AG04450 (cell line): ENCODE measurements around the gene LTBP1. TPM values are rescaled to one million over a fixed set of nuclear protein-coding genes. Genes with fewer than 3 reads are reported as not detected.

Experiments used
- CTCF ChIA-PET: fragments of 300-600, 350-600 bp; formaldehyde crosslinking; extraction: SDS; loops from one replicate; lab custom pipeline; 2022; ENCODE audit warnings: antibody characterized with exemption, inconsistent platforms; lab: Charles Lee
- POLR2A ChIA-PET: fragments of 350-600 bp; formaldehyde crosslinking; extraction: SDS; loops from one replicate; lab custom pipeline; 2021; ENCODE audit warnings: antibody characterized with exemption, inconsistent platforms; lab: Yijun Ruan, JAX
- DNase-seq: peaks from one replicate; pipeline ENCODE4 v3.0.0-alpha.2; 2011; ENCODE audit warnings: low read depth, low spot score
- H3K27ac ChIP-seq: one replicate; pipeline ENCODE4 v1.5.1; 2012; ENCODE audit warnings: low read depth, low read length, control low read depth
- H3K27me3 ChIP-seq: one replicate; pipeline ENCODE4 v1.6.0; 2012; ENCODE audit warnings: low read length; ENCODE audit not compliant: control insufficient read depth, insufficient read depth
- H3K4me3 ChIP-seq: 2 replicates; pipeline ENCODE4 v1.5.1; 2011; ENCODE audit warnings: mild to moderate bottlenecking, low read depth, low read length, control low read depth
- H3K9me3 ChIP-seq: 2 replicates; pipeline ENCODE4 v1.5.1; 2012; ENCODE audit warnings: low read length; ENCODE audit not compliant: control insufficient read depth, insufficient read depth
- polyA plus RNA-seq: library from polyadenylated mRNA; depleted of rRNA; stranded (reverse); fragments of >200 nt; gene quantifications from 2 replicates; pipeline ENCODE4 v1.2.3, GENCODE V29; 2011
- TF ChIP-seq, protein P1 (sequence below): IDR thresholded peaks from 2 replicates; pipeline ENCODE4 v1.5.1; 2011; ENCODE audit warnings: low read depth, low read length, control low read depth, inconsistent platforms

The LTBP1 gene
- polyA plus RNA-seq, 1 experiment, result 517 TPM

DNA sequence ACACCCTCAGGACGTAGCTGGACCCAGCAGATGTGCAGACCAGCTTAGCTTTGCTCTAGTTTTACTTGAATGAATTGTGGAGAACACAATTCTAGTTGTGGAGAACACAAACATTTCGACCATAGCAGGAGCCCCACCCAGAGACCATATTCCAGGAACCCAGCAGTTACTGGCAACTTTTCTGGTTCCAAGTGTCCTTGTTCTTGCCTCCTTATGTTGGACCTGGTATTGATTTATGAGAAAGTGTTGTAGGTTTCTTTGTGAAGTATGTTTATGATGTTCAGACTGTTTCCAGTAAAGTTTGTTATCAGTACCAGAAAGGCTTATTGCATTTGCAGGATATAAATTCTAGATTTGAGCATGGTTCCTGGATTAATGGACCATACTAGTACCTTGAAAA is 51.0 kb downstream of the LTBP1 start:
- Histone ChIP-seq H3K9me3 (no peaks in the 10 kb centered on the region), H3K27me3 (no peaks in the 10 kb centered on the region), H3K27ac (no peak overlapping the region), H3K4me3 (no peak overlapping the region)
- DNase-seq, result no peak
- TF ChIP-seq, protein P1, sequence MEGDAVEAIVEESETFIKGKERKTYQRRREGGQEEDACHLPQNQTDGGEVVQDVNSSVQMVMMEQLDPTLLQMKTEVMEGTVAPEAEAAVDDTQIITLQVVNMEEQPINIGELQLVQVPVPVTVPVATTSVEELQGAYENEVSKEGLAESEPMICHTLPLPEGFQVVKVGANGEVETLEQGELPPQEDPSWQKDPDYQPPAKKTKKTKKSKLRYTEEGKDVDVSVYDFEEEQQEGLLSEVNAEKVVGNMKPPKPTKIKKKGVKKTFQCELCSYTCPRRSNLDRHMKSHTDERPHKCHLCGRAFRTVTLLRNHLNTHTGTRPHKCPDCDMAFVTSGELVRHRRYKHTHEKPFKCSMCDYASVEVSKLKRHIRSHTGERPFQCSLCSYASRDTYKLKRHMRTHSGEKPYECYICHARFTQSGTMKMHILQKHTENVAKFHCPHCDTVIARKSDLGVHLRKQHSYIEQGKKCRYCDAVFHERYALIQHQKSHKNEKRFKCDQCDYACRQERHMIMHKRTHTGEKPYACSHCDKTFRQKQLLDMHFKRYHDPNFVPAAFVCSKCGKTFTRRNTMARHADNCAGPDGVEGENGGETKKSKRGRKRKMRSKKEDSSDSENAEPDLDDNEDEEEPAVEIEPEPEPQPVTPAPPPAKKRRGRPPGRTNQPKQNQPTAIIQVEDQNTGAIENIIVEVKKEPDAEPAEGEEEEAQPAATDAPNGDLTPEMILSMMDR, result no peak
- POLR2A ChIA-PET, result no interaction called here
- CTCF ChIA-PET, result no interaction called here

DNA sequence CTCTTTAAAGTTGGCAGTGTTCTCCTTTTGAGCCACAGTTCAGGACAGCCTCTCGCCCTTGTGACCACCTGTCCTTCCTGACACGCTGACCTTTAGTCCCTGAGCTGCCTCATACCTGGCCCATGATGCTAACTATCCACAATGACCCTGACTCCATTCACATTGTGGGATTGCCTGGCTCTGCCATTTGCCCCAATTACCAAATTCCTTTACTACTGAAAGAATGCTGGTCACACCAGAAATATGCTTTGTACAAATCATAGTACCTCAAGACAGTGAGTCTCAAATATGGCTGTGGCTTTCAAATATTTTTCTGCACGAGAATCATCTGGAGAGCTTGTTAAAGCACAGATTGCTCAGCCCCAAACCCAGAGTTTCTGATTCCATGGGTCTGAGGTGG is 54.2 kb downstream of the LTBP1 start:
- ChIA-PET CTCF (interaction anchor here (1.4 to 1.7 kb wide), 2 partner anchors 27 to 32 kb away, joined by 3 to 8 read pairs; no protein-coding TSS in a partner anchor), POLR2A (interaction anchor here (0.8 to 1.5 kb wide), 3 partner anchors 11 to 529 kb away, joined by 3 read pairs; no protein-coding TSS in a partner anchor)
- no peak overlapping the region for H3K4me3 ChIP-seq
- DNase-seq, result peak; percentile 55
- TF ChIP-seq, protein P1, result no peak
- no peaks in the 10 kb centered on the region for H3K9me3 ChIP-seq
- no peaks in the 10 kb centered on the region for H3K27me3 ChIP-seq
- H3K27ac ChIP-seq, result peak overlapping the region; percentile 77

DNA sequence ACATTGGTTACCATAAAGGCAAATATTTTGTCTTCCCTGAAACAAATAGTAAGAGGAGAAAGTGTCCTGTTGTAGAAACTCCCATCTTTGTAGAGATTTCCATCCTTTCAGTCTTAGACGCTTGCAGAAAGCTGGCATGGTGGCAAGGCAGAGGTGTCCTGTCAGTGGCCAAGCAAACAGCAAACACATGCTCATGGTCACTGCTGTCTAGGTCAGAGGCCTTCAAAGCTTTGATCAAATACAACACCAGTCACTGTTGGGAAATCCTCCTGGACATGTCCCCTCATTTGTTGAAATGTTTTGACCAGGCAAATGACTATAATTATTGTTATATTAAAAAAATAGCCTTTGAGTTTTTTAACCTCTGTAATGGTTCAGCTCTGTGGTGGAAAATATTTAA is 55.1 kb downstream of the LTBP1 start:
- ChIA-PET CTCF (interaction anchor here (1.7 kb wide), 1 partner anchor 31 kb away, joined by 8 read pairs; no protein-coding TSS in a partner anchor), POLR2A (interaction anchor here (1.5 kb wide), 1 partner anchor 22 kb away, joined by 3 read pairs; no protein-coding TSS in a partner anchor)
- Histone ChIP-seq H3K27ac (no peak overlapping the region), H3K9me3 (no peaks in the 10 kb centered on the region), H3K4me3 (no peak overlapping the region), H3K27me3 (no peaks in the 10 kb centered on the region)
- DNase-seq, result no peak
- TF ChIP-seq, protein P1, result no peak

DNA sequence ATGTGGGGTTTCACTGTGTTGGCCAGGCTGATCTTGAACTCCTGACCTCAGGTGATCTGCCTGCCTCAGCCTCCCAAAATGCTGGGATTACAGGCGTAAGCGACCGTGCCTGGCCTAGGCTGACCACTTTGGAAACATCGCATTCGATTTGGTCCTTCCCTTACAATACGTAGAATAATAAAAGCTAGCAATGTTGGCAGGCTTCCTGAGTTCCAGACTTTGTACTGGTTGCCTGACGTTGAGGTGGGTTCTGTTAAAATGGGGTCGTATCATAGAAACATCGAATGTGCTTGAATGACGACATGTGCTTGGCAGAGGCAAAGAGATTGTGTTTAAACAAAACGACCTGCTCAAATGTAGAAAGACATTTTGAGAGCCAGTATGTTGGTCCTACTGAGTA is 56.1 kb downstream of the LTBP1 start:
- CTCF ChIA-PET, result no interaction called here

DNA sequence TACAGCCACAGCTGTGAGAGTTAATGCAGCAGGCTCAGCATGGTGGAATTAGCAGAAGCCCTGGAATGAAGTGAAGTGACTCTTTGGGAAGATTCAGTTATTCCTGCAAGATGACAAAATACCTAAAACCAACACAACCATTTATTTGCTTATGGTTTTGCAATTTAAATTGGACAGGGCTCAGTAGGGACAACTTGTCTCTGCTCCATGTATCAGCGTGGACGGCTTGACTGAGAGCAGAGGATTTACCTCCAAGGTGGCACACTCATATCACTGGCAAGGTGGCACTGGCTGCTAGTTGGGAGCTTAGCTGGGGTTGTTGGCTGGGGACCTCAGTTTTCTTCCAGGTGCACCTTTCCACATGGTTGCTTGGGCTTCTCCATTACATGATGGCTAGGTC is 58.3 kb downstream of the LTBP1 start:
- TF ChIP-seq, protein P1, result no peak
- no peak for DNase-seq
- no peak overlapping the region for H3K4me3 ChIP-seq
- H3K9me3 ChIP-seq, result no peaks in the 10 kb centered on the region
- ChIA-PET CTCF (interaction anchor here (0.6 to 1.8 kb wide), 2 partner anchors 29 to 251 kb away, joined by 5 read pairs; no protein-coding TSS in a partner anchor), POLR2A (interaction anchor here (0.6 kb wide), 1 partner anchor 57 kb away, joined by 4 read pairs; no protein-coding TSS in a partner anchor)
- H3K27me3 ChIP-seq, result no peaks in the 10 kb centered on the region
- H3K27ac ChIP-seq, result no peak overlapping the region

More for the DNA sequence above, 56.1 kb downstream of the LTBP1 start:
- POLR2A ChIA-PET, result no interaction called here
- Histone ChIP-seq H3K27me3 (no peaks in the 10 kb centered on the region), H3K27ac (no peak overlapping the region), H3K4me3 (no peak overlapping the region), H3K9me3 (no peaks in the 10 kb centered on the region)
- TF ChIP-seq, protein P1, result no peak
- DNase-seq, result no peak
